Heart left ventricle (tissue), 16 donors: ENCODE data around the gene CCDC88A. TPM values are rescaled to one million over a fixed set of nuclear protein-coding genes. Genes with fewer than 3 reads are reported as not detected.
A peak's percentile ranks its signal among the peaks of the same experiment; 100 is the strongest.
"Not testable (repeated sequence)": the region's sequence is repeated elsewhere in the genome, so short reads cannot be mapped to it uniquely, and the experiment has no call there.

Experiments
- ATAC-seq, 4 donors: fragments of 200-7000 bp; cut with Tn5 transposase; one replicate each; pipeline ENCODE4 v1.9.1; 2020 to 2022; ENCODE audit warnings: moderate library complexity in 4 of 4, mild to moderate bottlenecking in 3 of 4, moderate number of reproducible peaks in 1 of 4
- DNase-seq, 5 donors: peaks; one replicate each; pipeline ENCODE4 v3.0.0-alpha.2; 2020
- H3K27ac ChIP-seq, 12 donors: fragments of 200-600 bp; sonication (generic) in 4 of 12; one replicate each; pipeline versions ENCODE4 v1.5.0 to v1.8.0; 2016 to 2022; ENCODE audit warnings: mild to moderate bottlenecking in 2 of 12
- H3K27me3 ChIP-seq, 9 donors: fragments of 200-600 bp; sonication (generic) in 2 of 9; one replicate each; pipeline versions ENCODE4 v1.5.1 to v1.8.0; 2016 to 2022; ENCODE audit warnings: mild to moderate bottlenecking in 3 of 9
- H3K36me3 ChIP-seq, 9 donors: fragments of 200-600 bp; sonication (generic) in 2 of 9; one replicate each; pipeline versions ENCODE4 v1.5.0 to v1.8.0; 2018 to 2022; ENCODE audit warnings: mild to moderate bottlenecking in 2 of 9
- H3K4me1 ChIP-seq, 12 donors: fragments of 200-600 bp; sonication (generic) in 4 of 12; one replicate each; pipeline versions ENCODE4 v1.5.0 to v1.8.0; 2016 to 2022; ENCODE audit warnings: mild to moderate bottlenecking in 3 of 12
- H3K4me3 ChIP-seq, 12 donors: fragments of 200-600 bp; sonication (generic) in 4 of 12; one replicate each; pipeline versions ENCODE4 v1.5.0 to v1.8.0; 2017 to 2022; ENCODE audit warnings: mild to moderate bottlenecking in 9 of 12, moderate library complexity in 4 of 12
- H3K9me3 ChIP-seq, 12 donors: fragments of 200-600 bp; sonication (generic) in 4 of 12; one replicate each; pipeline versions ENCODE4 v1.5.0 to v1.8.0; 2016 to 2022; ENCODE audit warnings: mild to moderate bottlenecking in 1 of 12
- POLR2A ChIP-seq, 2 donors: fragments of 450-650 bp; IDR thresholded peaks; one replicate each; pipeline ENCODE4 v1.6.1; 2017; ENCODE audit warnings: antibody characterized with exemption in 2 of 2, mild to moderate bottlenecking in 2 of 2, moderate library complexity in 2 of 2
- WGBS, 4 donors: extraction: QIAGEN DNeasy Blood & Tissue Kit in 2 of 4; methylation state at CpG; one replicate each; pipeline versions ENCODE4 v1.1.5 to v1.1.7; 2013 to 2018; 5-methylcytosine and 5-hydroxymethylcytosine counted together
- intact Hi-C, 10 donors: fragments of 100-400 bp; cut with DNase I; formaldehyde crosslinking; loops; one replicate each; pipeline versions ENCODE4 v1.11.1 to v1.14.2; 2022
- polyA plus RNA-seq, 2 donors: library from polyadenylated mRNA; stranded (reverse); fragments of 200-250 nt; gene quantifications; one replicate each; pipeline ENCODE4 v1.2.3, GENCODE V29; 2013
- total RNA-seq, 9 donors: library from RNA; depleted of rRNA in 2 of 9; stranded (reverse); fragments of >200 nt in 2 of 9; fragmentation: NEBNext Ultra II Directional in 3 of 9; extraction: Animal tissue kit (Norgen Biotek cat#: 25700) in 3 of 9; gene quantifications; one replicate each; pipeline versions ENCODE4 v1.1.0 to v1.2.4, GENCODE V29; 2016 to 2023
- TF ChIP-seq, protein P1 (sequence below), 12 donors: fragments of 200-600 bp; sonication (generic) in 4 of 12; IDR thresholded peaks; one replicate each; pipeline versions ENCODE4 v1.5.0 to v1.8.0; 2018 to 2022; ENCODE audit warnings: antibody characterized with exemption in 12 of 12, mild to moderate bottlenecking in 5 of 12
- donor health status: ischemic (EF 13 %, LVEDD 7.1; RV severe dilation, severe dysfunction).
- donor health status: healthy with polysubstance abuse.
- donor health status: DM: no; HTN: yes; CAD: no.
- donor health status: DM: no; HTN: no; CAD: no.
- donor health status: ischemic (EF 25% LVEDD 6.9; RV normal size, moderate dysfunction).
- donor health status: ischemic (EF 25% LVEDD 5.7; RV mildly dilated, moderate dysfunction).
- donor health status: healthy.
- donor health status: DM: yes; HTN: yes; CAD: no.
- donor health status: ischemic (EF 35%, LVEDD 5.7; RV mildly dilated, moderate dysfunction).
- donor health status: nonischemic (EF 11% LVEDD 7.7; RV severe dilation, severe dysfunction).
- donor health status: DM: yes; HTN: yes; CAD: no.
- donor health status: PGD.
- donor health status: ischemic (EF 29% LVEDD 5.4; RV normal size, mild dysfunction).
- donor health status: nonischemic (EF 23%, LVEDD 6.1; RV moderate dilation, normal function).

Gene CCDC88A
- total and polyA plus RNA-seq, 11 donors: 10.4 to 53.6 (median 24.4) TPM

DNA sequence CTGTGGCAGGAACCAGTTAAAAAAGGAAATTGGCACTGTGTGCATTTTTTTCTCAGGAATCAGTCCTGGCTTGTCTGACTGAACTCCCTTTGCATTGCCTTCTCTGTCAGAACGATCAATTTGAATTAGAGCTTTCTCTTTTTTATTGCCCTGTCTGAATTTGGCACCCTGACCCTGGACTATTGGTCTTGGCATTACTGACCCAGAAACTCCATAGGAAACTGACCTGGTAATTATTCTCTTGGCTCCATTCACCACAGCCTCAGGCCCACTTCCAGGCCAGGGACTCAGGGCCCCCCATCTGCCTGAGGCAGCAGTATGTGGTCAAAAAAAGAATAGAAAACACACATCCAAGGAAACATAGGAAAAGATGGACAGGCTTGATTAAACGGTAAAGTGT is 32.0 kb upstream of the CCDC88A start:
- no peaks in the 10 kb centered on the region for H3K9me3 ChIP-seq
- ATAC-seq: no peak
- H3K36me3 ChIP-seq: no peaks in the 10 kb centered on the region
- H3K4me3 ChIP-seq: no peak overlapping the region
- 60 to 83% (median 74%) methylated on average over 2 of the region's 2 CpGs for WGBS, 4 donors
- H3K27ac ChIP-seq: no peak overlapping the region
- TF ChIP-seq, protein P1, sequence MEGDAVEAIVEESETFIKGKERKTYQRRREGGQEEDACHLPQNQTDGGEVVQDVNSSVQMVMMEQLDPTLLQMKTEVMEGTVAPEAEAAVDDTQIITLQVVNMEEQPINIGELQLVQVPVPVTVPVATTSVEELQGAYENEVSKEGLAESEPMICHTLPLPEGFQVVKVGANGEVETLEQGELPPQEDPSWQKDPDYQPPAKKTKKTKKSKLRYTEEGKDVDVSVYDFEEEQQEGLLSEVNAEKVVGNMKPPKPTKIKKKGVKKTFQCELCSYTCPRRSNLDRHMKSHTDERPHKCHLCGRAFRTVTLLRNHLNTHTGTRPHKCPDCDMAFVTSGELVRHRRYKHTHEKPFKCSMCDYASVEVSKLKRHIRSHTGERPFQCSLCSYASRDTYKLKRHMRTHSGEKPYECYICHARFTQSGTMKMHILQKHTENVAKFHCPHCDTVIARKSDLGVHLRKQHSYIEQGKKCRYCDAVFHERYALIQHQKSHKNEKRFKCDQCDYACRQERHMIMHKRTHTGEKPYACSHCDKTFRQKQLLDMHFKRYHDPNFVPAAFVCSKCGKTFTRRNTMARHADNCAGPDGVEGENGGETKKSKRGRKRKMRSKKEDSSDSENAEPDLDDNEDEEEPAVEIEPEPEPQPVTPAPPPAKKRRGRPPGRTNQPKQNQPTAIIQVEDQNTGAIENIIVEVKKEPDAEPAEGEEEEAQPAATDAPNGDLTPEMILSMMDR (IDR thresholded peaks at IDR 0.05): no peak
- TF ChIP-seq POLR2A (IDR thresholded peaks at IDR 0.05): no peak
- H3K4me1 ChIP-seq: no peaks in the 10 kb centered on the region
- intact Hi-C loops: no loop called here
- no peak for DNase-seq
- no peaks in the 10 kb centered on the region for H3K27me3 ChIP-seq

DNA sequence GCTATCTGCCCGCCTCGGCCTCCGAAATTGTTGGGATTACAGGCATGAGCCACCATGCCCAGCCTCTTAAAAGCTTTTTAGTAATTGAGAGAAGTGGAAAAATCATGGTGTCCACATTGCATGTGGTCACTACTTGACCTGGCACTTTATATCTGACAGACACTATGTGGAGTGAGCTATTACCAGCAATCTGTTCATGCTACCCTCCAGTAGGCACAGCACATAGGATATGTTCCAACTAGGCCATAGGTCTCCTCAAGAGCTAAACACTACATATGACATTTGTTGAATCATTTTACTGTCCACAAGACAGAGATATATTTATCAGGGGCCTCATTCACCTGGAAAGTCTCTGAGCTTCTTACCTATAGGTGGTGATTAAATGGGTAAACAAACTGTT is 30.4 kb upstream of the CCDC88A start:
- H3K4me3 ChIP-seq, DNase-seq, H3K27ac ChIP-seq, H3K9me3 ChIP-seq, intact Hi-C loops, H3K4me1 ChIP-seq, H3K36me3 ChIP-seq, H3K27me3 ChIP-seq: not testable (repeated sequence)
- WGBS, 4 donors: 95 to 100% (median 96%) methylated on average over 3 of the region's 3 CpGs
- ATAC-seq: peak; percentile 61 to 81 (median 75)

DNA sequence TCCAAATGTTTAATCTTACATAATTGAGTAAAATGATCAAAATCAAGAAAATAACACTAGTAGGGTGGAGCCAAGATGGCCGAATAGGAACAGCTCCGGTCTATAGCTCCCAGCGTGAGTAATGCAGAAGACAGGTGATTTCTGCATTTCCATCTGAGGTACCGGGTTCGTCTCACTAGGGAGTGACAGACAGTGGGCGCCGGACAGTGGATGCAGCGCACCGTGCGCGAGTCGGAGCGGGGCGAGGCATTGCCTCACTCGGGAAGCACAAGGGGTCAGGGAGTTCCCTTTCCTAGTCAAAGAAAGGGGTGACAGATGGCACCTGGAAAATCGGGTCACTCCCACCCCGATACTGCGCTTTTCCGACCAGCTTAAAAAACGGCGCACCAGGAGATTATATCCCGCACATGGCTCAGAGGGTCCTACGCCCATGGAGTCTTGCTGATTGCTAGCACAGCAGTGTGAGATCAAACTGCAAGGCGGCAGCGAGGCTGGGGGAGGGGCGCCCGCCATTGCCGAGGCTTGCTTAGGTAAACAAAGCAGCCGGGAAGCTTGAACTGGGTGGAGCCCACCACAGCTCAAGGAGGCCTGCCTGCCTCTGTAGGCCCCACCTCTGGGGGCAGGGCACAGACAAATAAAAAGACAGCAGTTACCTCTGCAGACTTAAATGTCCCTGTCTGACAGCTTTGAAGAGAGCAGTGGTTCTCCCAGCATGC is 22.5 kb upstream of the CCDC88A start:
- H3K4me1 ChIP-seq, H3K4me3 ChIP-seq, DNase-seq, H3K9me3 ChIP-seq, ATAC-seq, H3K36me3 ChIP-seq, H3K27ac ChIP-seq, intact Hi-C loops, H3K27me3 ChIP-seq: not testable (repeated sequence)
- 91 to 95% (median 93%) methylated on average over 23 to 29 of the region's 29 CpGs for WGBS, 4 donors

DNA sequence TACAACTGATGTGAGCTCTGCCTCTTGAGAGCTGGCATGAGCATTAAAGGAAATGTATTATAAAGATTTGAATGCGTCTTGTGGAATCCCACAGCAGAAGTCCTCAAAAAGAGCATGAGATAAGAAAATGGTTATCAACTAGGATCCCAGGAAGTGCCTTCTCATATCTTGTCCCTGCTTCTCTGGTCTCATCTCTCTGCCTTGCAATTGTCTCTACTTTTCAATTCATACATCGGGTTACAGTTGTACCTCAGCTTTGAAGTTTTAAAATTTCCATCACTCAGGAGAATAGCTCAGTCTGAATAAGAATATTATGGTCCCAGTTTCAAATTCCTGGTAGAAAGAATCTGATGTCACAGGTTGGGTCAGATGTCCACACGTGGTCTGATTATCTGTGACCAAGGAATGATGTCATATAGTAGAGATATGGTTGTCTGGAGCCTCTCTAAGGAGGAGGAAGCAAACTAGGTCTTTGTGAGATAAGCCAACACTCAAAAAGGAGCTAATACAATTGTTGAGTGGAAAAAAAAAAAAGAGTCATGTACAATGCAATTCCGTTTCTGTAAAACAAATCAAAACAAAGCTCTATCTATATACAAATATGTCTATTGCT is 21.7 kb upstream of the CCDC88A start:
- ATAC-seq (no peak), DNase-seq (no peak)
- intact Hi-C loops: no loop called here
- Histone ChIP-seq H3K27me3 (no peaks in the 10 kb centered on the region), H3K9me3 (no peaks in the 10 kb centered on the region), H3K27ac (no peak overlapping the region), H3K4me3 (no peak overlapping the region), H3K36me3 (no peaks in the 10 kb centered on the region), H3K4me1 (no peaks in the 10 kb centered on the region)
- 56 to 64% (median 62%) methylated on average over 4 of the region's 4 CpGs for WGBS, 4 donors
- TF ChIP-seq, protein P1 (IDR thresholded peaks at IDR 0.05): no peak
- TF ChIP-seq POLR2A (IDR thresholded peaks at IDR 0.05): no peak

DNA sequence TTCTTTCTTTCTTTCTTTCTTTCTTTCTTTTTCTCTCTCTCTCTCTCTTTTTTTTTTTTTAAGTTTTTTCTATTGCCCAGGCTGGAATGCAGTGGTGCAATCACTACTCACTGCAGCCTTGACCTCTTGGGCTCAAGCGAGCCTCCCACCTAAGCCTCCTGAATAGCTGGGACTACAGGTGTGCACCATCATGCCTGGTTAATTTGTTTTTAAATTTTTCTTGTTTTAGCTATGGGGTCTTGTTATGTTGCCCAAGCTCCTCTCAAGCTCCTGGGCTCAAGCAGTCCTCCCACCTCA is 19.4 kb upstream of the CCDC88A start:
- TF ChIP-seq POLR2A (IDR thresholded peaks at IDR 0.05): no peak
- TF ChIP-seq, protein P1 (IDR thresholded peaks at IDR 0.05): no peak
- ATAC-seq: no peak
- intact Hi-C loops: loop anchor here in 2 of 10 donors (10.0 kb wide), 2 partner anchors 114 to 174 kb away; partner anchors contain the start of gene MTIF2 (in 1 of the 2)
- Histone ChIP-seq H3K4me3 (no peak overlapping the region), H3K27ac (no peak overlapping the region), H3K27me3 (no peaks in the 10 kb centered on the region), H3K9me3 (no peaks in the 10 kb centered on the region), H3K4me1 (no peaks in the 10 kb centered on the region), H3K36me3 (no peaks in the 10 kb centered on the region)
- DNase-seq: no peak
- WGBS, 4 donors: 96 to 100% (median 97%) methylated on average over 1 of the region's 1 CpG
